ENCODE data around the gene SLC25A1. TPM values are rescaled to one million over a fixed set of nuclear protein-coding genes. Genes with fewer than 3 reads are reported as not detected.
"Not testable (repeated sequence)": the region's sequence is repeated elsewhere in the genome, so short reads cannot be mapped to it uniquely, and the experiment has no call there.

SLC25A1 gene
- total and polyA plus RNA-seq, 10 of the 15 experiments (the other 5 are each of a cell fraction or from before 2014, with no cell fraction given), result 2.3 to 79.0 (median 30.3) TPM

- TF ChIP-seq RAD21 (IDR thresholded peaks at IDR 0.05; ENCODE audit: insufficient read depth, low read depth, low read length), result no peak
- TF ChIP-seq RB1 (IDR thresholded peaks at IDR 0.05; ENCODE audit: borderline replicate concordance), result no peak
- no peak for TF ChIP-seq RBBP5 (conservative IDR thresholded peaks at IDR 0.05)
These were observed 25.3 kb upstream of the SLC25A1 start (continued) for GRCh38 chr22:19203834-19204233.

- H3K79me2 ChIP-seq (ENCODE audit: control insufficient read depth, insufficient read depth, low read length); H3K4me2 ChIP-seq (ENCODE audit: control insufficient read depth, insufficient read depth); POLR2A ChIA-PET; H3K9ac ChIP-seq (ENCODE audit: control insufficient read depth, insufficient read depth, low read length); CTCF ChIA-PET; SMC1A ChIA-PET (ENCODE audit: uncharacterized antibody, unreplicated experiment); H3K27ac ChIP-seq (ENCODE audit: control insufficient read depth, insufficient read depth); intact Hi-C loops (cut with micrococcal nuclease; ENCODE audit: unreplicated experiment); H3K4me1 ChIP-seq (ENCODE audit: control insufficient read depth, insufficient read depth, low read length); H3K27me3 ChIP-seq (replicated peaks in 1 of 2; ENCODE audit: control insufficient read depth in 2 of 2, insufficient read depth in 2 of 2, low read length in 1 of 2); DNase-seq (ENCODE audit: low read depth, low spot score); FAIRE-seq; BruUV-seq (replicated peaks); H3K4me3 ChIP-seq; H3K9me3 ChIP-seq (replicated peaks; ENCODE audit: control insufficient read depth, insufficient read depth, low read length); RAD21 ChIA-PET (ENCODE audit: unreplicated experiment); ATAC-seq; in situ Hi-C loops (cut with MboI); H2AFZ ChIP-seq (ENCODE audit: control insufficient read depth, low read depth, low read length); H4K20me1 ChIP-seq (ENCODE audit: control insufficient read depth, insufficient read depth); H3K36me3 ChIP-seq (ENCODE audit: control insufficient read depth in 2 of 2, insufficient read depth in 2 of 2, low read length in 1 of 2): not testable (repeated sequence)
- WGBS (ENCODE audit: insufficient coverage, insufficient replicate concordance, low lambda C conversion rate, missing lambda C conversion rate), result 45% methylated on average over 3 of the region's 3 CpGs
These were observed 24.3 kb upstream of the SLC25A1 start for GRCh38 chr22:19202799-19203186.

- Histone ChIP-seq H3K9ac (ENCODE audit: control insufficient read depth, insufficient read depth, low read length) (no peak overlapping the region), H3K9me3 (replicated peaks; ENCODE audit: control insufficient read depth, insufficient read depth, low read length) (no peaks in the 10 kb centered on the region), H3K4me1 (ENCODE audit: control insufficient read depth, insufficient read depth, low read length) (no peaks in the 10 kb centered on the region), H2AFZ (ENCODE audit: control insufficient read depth, low read depth, low read length) (no peak overlapping the region), H3K27me3 (replicated peaks in 1 of 2; ENCODE audit: control insufficient read depth in 2 of 2, insufficient read depth in 2 of 2, low read length in 1 of 2) (peaks cover 0 to 9% of the 10 kb centered on the region in 2 experiments; a peak in 3 of 4 replicates), H3K4me3 (no peak overlapping the region), H3K79me2 (ENCODE audit: control insufficient read depth, insufficient read depth, low read length) (no peaks in the 10 kb centered on the region), H3K27ac (ENCODE audit: control insufficient read depth, insufficient read depth) (no peak overlapping the region), H3K4me2 (ENCODE audit: control insufficient read depth, insufficient read depth) (no peak overlapping the region), H3K36me3 (ENCODE audit: control insufficient read depth in 2 of 2, insufficient read depth in 2 of 2, low read length in 1 of 2) (no peaks in the 10 kb centered on the region), H4K20me1 (ENCODE audit: control insufficient read depth, insufficient read depth) (no peaks in the 10 kb centered on the region)
- RAD21 ChIA-PET (ENCODE audit: unreplicated experiment), result no interaction called here
- BruUV-seq (replicated peaks), result no TSS peak
- CTCF ChIA-PET, result no interaction called here
- in situ Hi-C loops (cut with MboI) (no loop called here), intact Hi-C loops (cut with micrococcal nuclease; ENCODE audit: unreplicated experiment) (no loop called here)
- FAIRE-seq (no peak), ATAC-seq (no peak), DNase-seq (ENCODE audit: low read depth, low spot score) (no peak)
- SMC1A ChIA-PET (ENCODE audit: uncharacterized antibody, unreplicated experiment), result no interaction called here
- POLR2A ChIA-PET, result no interaction called here
- WGBS (ENCODE audit: insufficient coverage, insufficient replicate concordance, low lambda C conversion rate, missing lambda C conversion rate), result 22% methylated on average over 6 of the region's 18 CpGs
- no peak for TF ChIP-seq ZNF274 (IDR thresholded peaks at IDR 0.05; ENCODE audit: insufficient read depth, insufficient read length)
- TF ChIP-seq ZBTB33 (IDR thresholded peaks at IDR 0.05), result no peak
- TF ChIP-seq NR2C1 (IDR thresholded peaks at IDR 0.05), result no peak
- TF ChIP-seq SPI1 (IDR thresholded peaks at IDR 0.05; ENCODE audit: borderline replicate concordance, insufficient read depth, low read depth, low read length), result no peak
- no peak for TF ChIP-seq PKNOX1 (IDR thresholded peaks at IDR 0.05)
These were observed 23.6 kb upstream of the SLC25A1 start for GRCh38 chr22:19201869-19202798.

Measured in GM12878 (cell line).